OCI-LY1 (cell line): ENCODE measurements around the gene STAT3.

Experiments used
- H2AFZ ChIP-seq: fragments of 200-600 bp; sonication (generic), shearing (Covaris generic); 2 replicates; pipeline ENCODE4 v1.6.0; 2014; ENCODE audit warnings: antibody characterized with exemption, mild to moderate bottlenecking, low read length
- H3F3A ChIP-seq: fragments of 200-600 bp; sonication (generic), shearing (Covaris generic); 2 replicates; pipeline ENCODE4 v1.6.0; 2014; ENCODE audit warnings: mild to moderate bottlenecking, antibody characterized with exemption, low read length, moderate library complexity; ENCODE audit not compliant: insufficient read depth
- H3K27ac ChIP-seq: fragments of 200-600 bp; sonication (generic); 2 replicates; pipeline ENCODE4 v1.5.1; 2014; ENCODE audit warnings: low read length, mixed run types, mild to moderate bottlenecking, low read depth; ENCODE audit not compliant: poor library complexity, severe bottlenecking
- H3K27me3 ChIP-seq: fragments of 200-600 bp; sonication (generic); 2 replicates; pipeline ENCODE4 v1.6.0; 2014; ENCODE audit warnings: antibody characterized with exemption, mild to moderate bottlenecking, low read length, moderate library complexity; ENCODE audit not compliant: insufficient read depth
- H3K36me3 ChIP-seq: fragments of 200-600 bp; sonication (generic); 2 replicates; pipeline ENCODE4 v1.6.1; 2014; ENCODE audit warnings: mild to moderate bottlenecking, antibody characterized with exemption, low read length, moderate library complexity, mixed read lengths; ENCODE audit not compliant: insufficient read depth
- H3K4me1 ChIP-seq: fragments of 200-600 bp; sonication (generic); 2 replicates; pipeline ENCODE4 v1.5.1; 2014; ENCODE audit warnings: mild to moderate bottlenecking, low read length, moderate library complexity; ENCODE audit not compliant: insufficient read depth, severe bottlenecking
- H3K4me2 ChIP-seq: fragments of 200-600 bp; sonication (generic), shearing (Covaris generic); 2 replicates; pipeline ENCODE4 v1.6.1; 2014; ENCODE audit warnings: low read length
- H3K4me3 ChIP-seq: fragments of 200-600 bp; sonication (generic); 2 replicates; pipeline ENCODE4 v1.5.1; 2014; ENCODE audit warnings: low read length, low read depth, mild to moderate bottlenecking, mixed read lengths; ENCODE audit not compliant: poor library complexity, severe bottlenecking
- H3K79me2 ChIP-seq: fragments of 200-600 bp; shearing (Covaris generic); 2 replicates; pipeline ENCODE4 v1.6.1; 2016; ENCODE audit warnings: mixed run types, low read length, mixed read lengths; ENCODE audit not compliant: insufficient read depth
- H3K9ac ChIP-seq: fragments of 200-600 bp; sonication (generic), shearing (Covaris generic); 2 replicates; pipeline ENCODE4 v1.6.1; 2014; ENCODE audit warnings: mild to moderate bottlenecking, low read length, mixed read lengths
- H3K9me2 ChIP-seq: fragments of 200-600 bp; sonication (generic), shearing (Covaris generic); 2 replicates; pipeline ENCODE4 v1.6.1; 2014; ENCODE audit warnings: low read depth, mild to moderate bottlenecking, low read length, mixed read lengths
- H3K9me3 ChIP-seq: fragments of 200-600 bp; shearing (Covaris generic); 2 replicates; pipeline ENCODE4 v1.6.1; 2014; ENCODE audit warnings: low read length, mixed read lengths
- H4K20me1 ChIP-seq: fragments of 200-600 bp; sonication (generic), shearing (Covaris generic); 2 replicates; pipeline ENCODE4 v1.6.0; 2016; ENCODE audit warnings: mild to moderate bottlenecking, low read length; ENCODE audit not compliant: insufficient read depth
- CTCF ChIP-seq: fragments of 200-600 bp; sonication (generic), shearing (Covaris generic); IDR thresholded peaks from 2 replicates; pipeline ENCODE4 v1.5.1; 2017; ENCODE audit warnings: mild to moderate bottlenecking, antibody characterized with exemption, low read length, moderate library complexity, mixed read lengths
- EZH2 ChIP-seq: fragments of 200-600 bp; sonication (generic), shearing (Covaris generic); IDR thresholded peaks from 2 replicates; pipeline ENCODE4 v1.8.0; 2017; ENCODE audit warnings: borderline replicate concordance, mixed run types, mild to moderate bottlenecking, antibody characterized with exemption, low read length, moderate library complexity, mixed read lengths

STAT3 gene

GRCh38 chr17:42309986-42310786 is 78.1 kb downstream of the STAT3 start:
- H3K27ac ChIP-seq: no peak overlapping the region
- TF ChIP-seq EZH2: no peak
- TF ChIP-seq CTCF: peak; percentile 62
- no peak overlapping the region for H3K4me3 ChIP-seq
- no peaks in the 10 kb centered on the region for H4K20me1 ChIP-seq
- H3K4me1 ChIP-seq: peaks cover 13% of the 10 kb centered on the region
- H3K4me2 ChIP-seq: no peak overlapping the region
- no peaks in the 10 kb centered on the region for H3F3A ChIP-seq
- H3K27me3 ChIP-seq: no peaks in the 10 kb centered on the region; the same call in 1 of the 2 replicates
- H2AFZ ChIP-seq: no peak overlapping the region
- H3K9me2 ChIP-seq: no peaks in the 10 kb centered on the region
- H3K9ac ChIP-seq: no peak overlapping the region
- no peaks in the 10 kb centered on the region for H3K9me3 ChIP-seq
- H3K79me2 ChIP-seq: no peaks in the 10 kb centered on the region
- H3K36me3 ChIP-seq: no peaks in the 10 kb centered on the region

- peaks cover under 1% of the 10 kb centered on the region; the same call in 1 of the 2 replicates for H3K27me3 ChIP-seq
- H3K9me3 ChIP-seq: no peaks in the 10 kb centered on the region
- no peaks in the 10 kb centered on the region for H3K36me3 ChIP-seq
- TF ChIP-seq CTCF (no peak), EZH2 (no peak)
- H3K4me2 ChIP-seq: no peak overlapping the region
- no peak overlapping the region for H2AFZ ChIP-seq
- peaks cover 10% of the 10 kb centered on the region for H3K4me1 ChIP-seq
- no peaks in the 10 kb centered on the region for H3F3A ChIP-seq
- H3K9ac ChIP-seq: no peak overlapping the region
- no peaks in the 10 kb centered on the region for H3K9me2 ChIP-seq
- no peaks in the 10 kb centered on the region for H3K79me2 ChIP-seq
- no peaks in the 10 kb centered on the region for H4K20me1 ChIP-seq
- H3K27ac ChIP-seq: no peak overlapping the region
- H3K4me3 ChIP-seq: no peak overlapping the region
Observed at GRCh38 chr17:42309142-42309541, 79.1 kb downstream of the STAT3 start.

GRCh38 chr17:42308446-42308845 is 79.8 kb downstream of the STAT3 start:
- Histone ChIP-seq H3K9me3 (no peaks in the 10 kb centered on the region), H3K27me3 (peaks cover 6% of the 10 kb centered on the region; the same call in 1 of the 2 replicates), H3K9ac (no peak overlapping the region), H4K20me1 (no peaks in the 10 kb centered on the region), H3K9me2 (no peaks in the 10 kb centered on the region), H3K36me3 (no peaks in the 10 kb centered on the region), H3F3A (no peaks in the 10 kb centered on the region), H2AFZ (no peak overlapping the region), H3K4me1 (peaks cover 10% of the 10 kb centered on the region), H3K79me2 (no peaks in the 10 kb centered on the region), H3K4me2 (no peak overlapping the region), H3K27ac (no peak overlapping the region), H3K4me3 (no peak overlapping the region)
- TF ChIP-seq EZH2 (no peak), CTCF (no peak)
